ENCODE measurements around the gene KLHL12.
"Not testable (repeated sequence)": the region's sequence is repeated elsewhere in the genome, so short reads cannot be mapped to it uniquely, and the experiment has no call there.

The KLHL12 gene

DNA sequence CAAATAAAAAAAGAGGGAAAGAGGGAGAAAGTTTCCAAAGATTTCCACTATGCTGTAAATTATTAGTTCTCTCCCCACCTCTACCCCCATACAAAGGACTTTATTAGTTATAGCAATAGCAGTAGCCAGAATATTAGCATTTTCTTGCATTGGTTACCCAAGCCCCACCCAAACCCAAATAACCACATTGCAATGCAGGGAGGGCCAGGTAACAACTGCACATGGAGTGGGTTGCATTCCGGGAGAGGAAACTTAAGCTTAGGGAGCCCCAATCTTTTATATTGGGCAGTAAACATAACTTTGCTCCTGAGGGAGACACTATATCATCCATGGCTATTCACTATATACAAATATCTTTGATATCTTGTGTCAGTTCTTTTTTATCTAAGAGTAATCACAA, 25.1 kb upstream of the KLHL12 start:
- DNase-seq = no peak

DNA sequence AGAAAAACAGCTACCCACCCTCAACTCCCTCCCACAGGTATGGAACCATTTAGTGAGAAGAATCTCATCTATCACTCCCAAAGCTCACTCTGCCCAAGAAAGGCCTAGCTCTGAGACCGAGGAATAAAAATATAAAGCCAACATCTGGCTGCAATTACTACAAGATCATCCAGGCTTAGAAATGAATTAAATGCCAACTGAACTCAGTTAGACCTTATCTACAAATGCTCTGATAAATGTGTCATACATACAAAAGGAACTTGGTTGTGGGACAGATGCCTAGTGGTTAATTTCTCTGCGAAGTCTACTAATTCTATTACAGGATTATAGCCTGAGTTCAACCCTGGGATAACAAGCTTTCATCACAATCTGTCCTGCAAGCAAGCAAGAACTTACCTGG, 24.4 kb upstream of the KLHL12 start:
- no peak for DNase-seq

DNA sequence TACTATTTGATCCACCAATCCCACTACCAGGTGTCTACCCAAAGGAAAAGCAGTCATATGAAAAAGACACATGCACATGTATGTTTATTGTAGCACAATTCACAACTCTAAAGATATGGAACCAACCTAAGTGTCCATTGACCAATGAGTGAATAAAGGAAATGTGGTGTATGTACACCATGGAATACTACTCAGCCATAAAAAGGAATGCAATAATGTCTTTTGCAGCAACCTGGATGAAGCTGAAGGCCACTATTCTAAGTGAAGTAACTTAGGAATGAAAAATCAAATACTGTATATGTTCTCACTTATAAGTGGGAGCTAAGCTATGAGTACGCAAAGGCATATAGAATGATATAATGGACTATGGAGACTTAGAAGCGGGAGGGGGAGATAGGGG, 18.4 kb upstream of the KLHL12 start:
- no peak for DNase-seq

DNA sequence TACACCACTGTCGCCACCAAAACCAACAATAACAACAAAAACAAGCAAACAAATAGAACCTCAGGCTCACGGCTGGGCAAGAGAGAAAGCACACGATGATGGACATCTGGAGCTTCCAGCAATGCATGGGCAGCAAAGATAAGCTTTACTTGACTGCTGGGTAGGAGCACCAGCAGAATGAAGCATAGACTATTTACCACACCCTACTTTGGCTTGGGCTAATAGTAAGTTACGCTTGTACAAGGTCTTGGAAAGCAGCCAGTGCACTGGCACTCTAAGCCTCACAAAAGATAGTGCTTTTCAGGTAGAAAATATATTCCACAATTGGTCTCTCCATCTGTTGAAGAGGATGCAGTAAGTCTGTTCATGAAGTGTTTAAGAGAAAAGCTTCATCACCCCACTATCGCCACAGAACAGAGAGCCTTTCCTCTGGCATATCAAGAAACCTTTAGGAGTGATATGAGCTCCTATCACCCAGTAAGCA, 17.4 kb upstream of the KLHL12 start:
- DNase-seq = no peak

DNA sequence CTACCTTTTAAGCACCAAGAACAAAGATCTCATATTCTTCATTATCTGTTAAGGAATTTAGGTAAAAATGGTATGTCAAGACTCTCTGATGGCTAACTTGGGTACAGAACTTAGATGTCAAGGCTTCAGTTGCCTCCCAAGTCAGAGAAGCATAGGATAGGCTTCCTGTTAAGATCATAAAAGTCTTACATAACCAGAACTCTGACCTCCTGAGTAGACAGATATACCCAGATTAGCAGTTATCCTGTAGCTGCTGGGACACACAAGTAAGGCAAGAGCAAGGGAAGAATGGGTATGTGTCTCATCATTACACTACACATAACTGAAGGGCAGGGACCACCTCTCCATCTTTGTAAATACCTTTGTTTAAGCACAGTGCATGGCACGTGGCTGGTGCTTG, 15.4 kb upstream of the KLHL12 start:
- DNase-seq = no peak

DNA sequence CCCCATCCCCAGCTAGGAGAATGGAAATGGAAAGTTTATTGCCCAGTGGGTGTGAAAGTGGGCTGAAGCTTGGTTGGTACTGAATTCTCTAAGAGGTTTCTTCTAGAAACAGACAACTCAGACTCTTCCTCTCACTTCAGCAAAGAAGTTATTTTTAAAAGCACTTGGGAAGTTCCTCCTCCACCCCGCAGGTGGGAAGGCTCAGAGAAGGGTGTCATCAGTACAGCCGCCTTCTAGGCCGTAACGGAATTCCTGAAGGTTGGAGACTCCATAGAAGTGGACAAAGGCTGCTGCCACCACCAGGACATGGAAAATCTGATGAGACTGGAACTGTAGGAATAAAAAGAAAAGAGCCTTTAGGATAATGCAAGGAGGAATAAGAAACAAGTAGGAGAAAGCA, 14.3 kb upstream of the KLHL12 start:
- DNase-seq = no peak

DNA sequence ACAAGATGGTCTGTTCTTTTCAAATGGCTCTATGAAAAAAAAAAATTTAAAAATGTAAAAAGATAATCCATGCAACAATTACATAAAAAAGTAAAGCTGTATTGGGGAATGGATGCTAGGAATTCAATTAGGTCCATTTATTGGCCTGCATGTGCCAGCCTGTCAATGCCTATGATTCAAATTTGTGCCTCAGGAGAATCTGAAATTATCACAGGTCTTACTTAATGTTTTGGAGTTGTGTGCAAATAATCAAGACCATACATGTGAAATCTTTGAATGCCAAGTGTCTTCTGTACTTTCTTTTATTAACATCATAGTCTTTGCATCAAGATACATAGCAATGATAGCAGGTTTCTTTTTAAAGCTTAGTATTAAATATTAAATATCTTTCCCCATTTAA, 13.5 kb upstream of the KLHL12 start:
- DNase-seq = no peak

DNA sequence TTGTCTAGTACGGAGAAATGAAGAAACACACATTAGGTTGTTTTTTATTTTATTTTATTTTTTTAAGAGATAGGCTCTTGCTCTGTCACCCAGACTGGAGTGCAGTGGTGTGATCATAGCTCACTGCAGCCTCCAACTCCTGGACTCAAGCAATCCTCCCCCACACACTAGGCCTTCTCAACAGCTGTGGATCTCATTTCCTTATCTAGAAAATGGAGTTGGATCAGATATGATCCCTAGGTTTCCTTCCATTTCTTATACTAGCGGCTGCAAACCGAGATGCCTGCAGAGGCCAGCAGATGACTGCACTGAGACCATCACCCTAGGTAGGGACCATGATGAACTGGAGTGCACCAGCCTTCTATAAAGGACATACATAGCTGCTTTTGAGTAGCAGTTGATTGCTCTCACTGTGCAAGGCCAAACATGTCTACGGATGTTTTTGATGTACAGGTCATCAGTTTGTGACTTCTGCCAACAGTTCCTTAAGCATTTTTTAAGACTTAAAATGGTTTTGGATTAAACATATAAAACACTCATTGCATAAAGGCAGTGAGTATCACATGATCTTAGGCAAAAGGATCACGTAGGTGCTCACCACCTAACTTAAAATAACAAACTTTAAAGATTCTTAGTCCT, 11.4 kb upstream of the KLHL12 start:
- no peak for DNase-seq

DNA sequence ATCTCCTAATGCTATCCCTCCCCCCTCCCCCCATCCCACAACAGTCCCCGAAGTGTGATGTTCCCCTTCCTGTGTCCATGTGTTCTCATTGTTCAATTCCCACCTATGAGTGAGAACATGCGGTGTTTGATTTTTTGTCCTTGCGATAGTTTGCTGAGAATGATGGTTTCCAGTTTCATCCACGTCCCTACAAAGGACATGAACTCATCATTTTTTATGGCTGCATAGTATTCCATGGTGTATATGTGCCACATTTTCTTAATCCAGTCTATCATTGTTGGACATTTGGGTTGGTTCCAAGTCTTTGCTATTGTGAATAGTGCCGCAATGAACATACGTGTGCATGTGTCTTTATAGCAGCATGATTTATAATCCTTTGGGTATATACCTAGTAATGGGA, 9.4 kb upstream of the KLHL12 start:
- DNase-seq = not testable (repeated sequence)

DNA sequence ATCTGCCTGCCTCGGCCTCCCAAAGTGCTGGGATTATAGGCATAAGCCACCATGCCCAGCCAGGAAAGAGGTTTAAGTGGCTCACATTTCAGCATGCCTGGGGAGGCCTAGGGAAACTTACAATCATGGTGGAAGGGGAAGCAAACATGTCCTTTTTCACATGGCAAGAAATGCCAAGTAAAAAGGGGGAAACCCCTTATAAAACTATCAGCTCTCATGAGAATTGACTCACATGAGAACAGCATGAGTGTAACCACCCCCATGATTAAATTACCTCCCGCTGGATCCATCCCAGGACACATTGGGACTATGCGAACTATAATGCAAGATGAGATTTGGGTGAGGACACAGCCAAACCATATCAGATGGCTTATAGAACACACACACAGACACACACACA, 8.8 kb upstream of the KLHL12 start:
- DNase-seq = no peak

DNA sequence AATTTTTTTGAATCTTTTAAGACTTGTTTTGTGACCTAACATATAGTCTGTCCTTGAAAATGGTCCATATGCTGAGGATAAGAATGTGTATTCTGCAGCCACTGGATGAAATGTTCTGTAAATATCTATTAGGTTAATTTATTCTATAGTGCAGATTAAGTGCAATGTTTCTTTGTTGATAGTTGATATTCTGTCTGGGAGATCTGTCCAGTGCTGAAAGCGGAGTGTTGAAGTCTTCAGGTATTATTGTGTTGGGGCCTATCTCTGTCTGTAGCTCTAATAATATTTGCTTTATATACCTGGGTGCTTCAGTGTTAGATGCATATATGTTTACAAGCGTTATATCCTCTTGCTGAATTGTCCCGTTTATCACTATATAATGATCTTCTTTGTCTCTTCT, 7.7 kb upstream of the KLHL12 start:
- no peak for DNase-seq

DNA sequence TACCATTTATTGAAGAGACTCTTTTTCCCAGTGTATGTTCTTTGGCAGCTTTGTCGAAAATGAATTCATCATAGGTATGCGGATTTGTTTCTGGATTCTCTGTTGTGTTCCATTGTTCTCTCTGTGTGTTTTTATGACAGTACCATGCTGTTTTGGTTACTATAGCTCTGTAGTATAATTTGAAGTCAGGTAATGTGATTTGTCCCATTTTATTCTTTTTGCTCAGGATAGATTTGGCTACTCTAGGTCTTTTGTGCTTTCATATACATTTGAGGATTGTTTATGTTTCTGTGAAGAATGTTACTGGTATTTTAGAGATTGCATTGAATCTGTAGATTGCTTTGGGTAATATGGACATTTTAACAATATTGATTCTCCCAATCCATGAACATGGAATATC, 5.4 kb upstream of the KLHL12 start:
- no peak for DNase-seq

DNA sequence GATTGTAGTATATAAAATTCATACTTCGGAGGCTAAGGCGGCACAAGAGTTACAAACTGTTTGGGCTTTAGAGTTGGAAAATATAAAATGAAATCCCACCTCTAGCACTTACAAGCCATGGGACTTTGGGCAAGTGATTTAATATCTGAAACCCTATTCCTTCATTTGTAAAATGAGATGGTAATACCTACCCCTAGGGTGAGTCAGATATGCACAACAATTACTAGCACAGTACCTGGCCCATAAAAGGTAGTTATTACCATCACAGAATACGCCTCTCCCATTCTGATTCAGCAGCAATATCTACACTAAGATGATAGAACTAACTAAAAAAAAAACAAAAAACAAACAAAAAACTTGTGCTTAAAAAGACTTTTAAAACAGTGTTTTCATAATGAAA, 3.5 kb downstream of the KLHL12 start:
- DNase-seq = no peak

DNA sequence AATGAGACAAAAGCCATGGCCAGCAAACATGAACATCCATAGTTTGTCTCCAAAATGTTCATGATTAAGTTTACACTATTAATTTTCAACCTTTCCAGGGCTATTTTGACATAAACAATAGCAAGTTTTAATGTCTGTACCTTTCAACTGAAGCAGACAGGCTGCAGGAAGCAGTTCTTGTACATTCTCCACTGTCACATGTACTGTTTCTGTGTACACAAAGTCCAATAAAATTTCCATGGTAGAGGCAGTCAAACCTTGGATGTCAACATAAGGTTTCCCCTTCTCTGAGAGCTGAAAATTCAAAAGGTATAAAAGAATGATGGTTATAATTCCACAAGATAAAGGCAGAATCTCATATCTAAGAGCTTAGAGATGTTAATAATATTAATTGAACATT, 7.4 kb downstream of the KLHL12 start:
- DNase-seq = no peak

DNA sequence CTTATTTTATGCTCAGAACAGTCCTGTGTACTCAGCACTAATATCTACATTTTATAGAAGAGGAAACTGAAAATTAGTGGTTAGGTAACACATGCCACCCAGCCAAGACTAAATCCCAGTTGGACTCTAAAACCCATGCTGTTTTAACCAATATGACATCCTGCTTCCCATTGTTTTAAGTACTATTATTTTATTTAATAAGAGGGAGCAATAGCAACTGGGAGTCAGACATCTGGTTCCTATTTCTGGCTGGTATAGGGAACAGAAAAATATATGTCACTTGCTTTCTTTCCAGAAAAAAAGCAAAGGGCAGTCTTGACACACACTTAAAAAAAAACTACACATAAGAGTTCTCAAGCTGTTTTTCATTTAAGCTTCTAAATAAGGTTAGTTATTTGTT, 11.9 kb downstream of the KLHL12 start:
- DNase-seq = no peak

DNA sequence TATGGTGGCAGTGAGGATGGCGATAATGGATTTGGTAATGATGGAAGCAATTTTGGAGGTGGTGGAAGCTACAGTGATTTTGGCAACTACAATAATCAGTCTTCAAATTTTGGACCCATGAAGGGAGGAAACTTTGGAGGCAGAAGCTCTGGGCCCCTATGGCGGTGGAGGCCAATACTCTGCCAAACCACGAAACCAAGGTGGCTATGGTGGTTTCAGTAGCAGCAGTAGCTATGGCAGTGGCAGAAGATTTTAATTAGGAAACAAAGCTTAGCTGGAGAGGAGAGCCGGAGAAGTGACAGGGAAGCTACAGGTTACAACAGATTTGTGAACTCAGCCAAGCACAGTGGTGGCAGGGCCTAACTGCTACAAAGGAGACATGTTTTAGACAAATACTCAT, 14.6 kb downstream of the KLHL12 start:
- not testable (repeated sequence) for DNase-seq

DNA sequence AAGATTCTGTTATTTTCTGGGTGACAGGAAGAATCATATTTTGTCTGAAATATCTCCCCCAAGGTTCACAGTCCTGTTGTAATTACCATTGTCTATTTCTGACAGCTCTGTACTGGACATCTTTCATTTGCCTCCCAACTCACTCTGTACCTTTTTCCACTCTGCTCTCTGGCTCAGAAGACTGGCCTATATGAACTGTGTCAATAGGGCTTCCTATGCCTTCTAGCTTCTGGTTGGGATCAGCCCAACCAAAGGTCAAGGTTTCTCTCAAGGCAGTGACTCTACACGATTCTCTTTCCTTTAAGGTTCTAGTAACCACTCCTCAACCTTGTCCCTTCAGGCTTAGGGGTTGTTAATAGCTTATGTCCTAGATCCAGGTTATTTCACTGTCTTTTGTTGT, 17.5 kb downstream of the KLHL12 start:
- no peak for DNase-seq

DNA sequence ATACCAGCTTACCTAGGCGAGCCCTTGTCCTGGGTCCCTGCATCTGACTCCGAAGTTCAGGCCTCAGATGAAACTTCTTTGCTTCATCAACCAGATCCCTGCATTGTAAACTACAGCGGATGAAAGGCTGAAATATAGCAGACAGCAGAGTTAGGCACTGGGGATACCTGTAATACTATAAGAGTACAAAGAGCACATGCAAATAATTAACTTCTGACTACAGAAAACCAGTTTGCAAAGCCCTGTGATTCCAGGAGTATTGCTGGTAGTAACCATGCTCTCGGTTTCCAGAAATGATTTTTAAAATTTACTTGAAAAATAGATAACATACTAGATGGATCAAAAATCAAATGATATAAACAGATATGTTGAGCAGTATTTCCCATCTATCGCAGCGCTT, 18.0 kb downstream of the KLHL12 start:
- no peak for DNase-seq

DNA sequence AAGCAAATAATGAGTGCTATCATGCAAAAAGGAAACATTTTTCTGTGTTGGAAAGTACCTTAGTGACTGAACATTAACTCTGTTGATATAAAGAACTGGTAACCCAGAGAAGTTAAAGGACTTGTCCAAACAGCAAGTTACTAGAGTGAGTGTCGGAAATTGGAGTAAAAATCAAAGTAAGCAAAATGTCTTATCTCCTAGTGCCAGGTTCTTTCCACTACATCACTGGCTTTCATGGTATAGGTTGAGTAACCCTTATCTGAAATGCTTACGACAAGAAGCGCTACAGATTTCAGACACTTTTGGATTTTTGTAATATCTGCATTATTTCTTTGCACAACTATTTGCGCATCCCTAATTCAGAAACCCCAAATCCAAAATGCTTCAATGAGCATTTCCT, 21.7 kb downstream of the KLHL12 start:
- DNase-seq = no peak

DNA sequence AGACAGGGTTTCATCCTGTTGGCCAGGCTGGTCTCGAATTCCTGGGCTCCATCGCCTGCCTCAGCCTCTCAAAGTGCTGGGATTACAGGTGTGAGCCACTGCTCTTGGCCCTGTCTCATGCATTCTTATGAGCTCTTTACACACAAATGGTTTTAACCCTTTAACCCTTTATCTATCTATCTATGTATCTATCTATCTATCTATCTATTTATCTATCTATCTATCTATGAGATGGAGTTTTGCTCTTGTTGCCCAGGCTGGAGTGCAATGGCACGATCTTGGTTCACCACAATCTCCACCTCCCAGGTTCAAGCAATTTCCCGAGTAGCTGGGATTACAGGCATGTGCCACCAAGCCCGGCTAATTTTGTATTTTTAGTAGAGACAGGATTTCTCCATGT, 23.2 kb downstream of the KLHL12 start:
- not testable (repeated sequence) for DNase-seq

DNA sequence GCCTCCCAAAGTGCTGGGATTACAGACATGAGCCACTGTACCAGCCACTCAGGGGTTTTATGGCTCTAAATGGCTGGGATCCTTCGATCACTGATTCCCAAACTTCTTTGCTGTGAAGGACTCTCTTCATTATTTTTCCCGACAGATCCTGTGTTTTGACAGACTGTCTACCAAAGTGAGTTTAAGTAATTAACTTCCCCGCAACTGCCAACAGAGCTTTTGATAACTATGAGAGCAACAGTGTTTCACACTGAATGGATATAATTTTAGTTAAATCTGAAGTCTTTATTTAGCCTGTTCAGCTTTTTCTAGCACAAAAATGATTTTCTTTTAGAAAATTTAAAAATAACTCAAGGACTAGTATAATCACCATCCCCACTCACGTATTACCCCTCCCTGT, 25.5 kb downstream of the KLHL12 start:
- DNase-seq = no peak

DNA sequence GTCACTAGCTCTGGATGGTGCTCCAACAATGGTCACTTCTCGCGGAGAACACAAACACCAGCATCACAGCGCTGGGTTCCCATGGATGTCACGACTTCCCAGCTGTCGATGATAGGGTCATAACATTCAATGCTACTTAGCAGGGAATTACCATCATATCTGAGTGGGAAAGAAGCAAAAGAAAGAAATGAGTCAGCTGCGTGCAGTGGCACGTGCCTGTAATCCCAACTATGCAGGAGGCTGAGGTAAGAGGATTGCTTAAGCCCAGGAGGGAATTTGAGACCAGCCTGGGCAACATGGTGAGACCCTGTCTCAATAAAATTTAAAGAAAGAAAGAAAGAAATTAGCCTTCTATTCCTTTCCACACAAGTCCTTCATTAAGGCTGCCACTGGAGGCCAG, 34.5 kb downstream of the KLHL12 start:
- DNase-seq = no peak

DNA sequence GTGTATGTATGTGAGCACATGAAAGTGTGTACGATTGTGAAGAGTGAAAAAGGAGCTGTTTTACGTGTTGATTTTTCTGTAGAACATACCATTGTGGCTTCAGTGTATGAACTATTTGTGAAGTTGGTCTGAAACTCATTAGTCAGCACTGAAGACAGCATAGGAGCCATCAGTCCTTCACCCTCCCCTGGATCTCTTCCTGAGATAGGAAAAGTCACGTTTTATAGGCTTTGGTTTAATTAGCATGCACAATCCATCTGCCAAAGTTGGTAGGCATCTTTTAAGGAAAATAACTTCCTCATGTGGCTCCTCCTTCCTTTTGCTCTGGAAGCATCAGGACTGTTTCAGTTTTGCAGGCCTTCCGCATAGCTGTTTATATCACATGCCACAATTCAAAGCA, 36.6 kb downstream of the KLHL12 start:
- no peak for DNase-seq

Data from amygdala (tissue), 56 donors.